GM18868 (cell line): ENCODE measurements around the gene TNIK.
"Not testable (repeated sequence)": the region's sequence is repeated elsewhere in the genome, so short reads cannot be mapped to it uniquely, and the experiment has no call there.

Source experiments
- ATAC-seq: cut with Tn5 transposase; IDR thresholded peaks from one replicate; pipeline ENCODE4 v1.9.1; 2021; ENCODE audit warnings: mild to moderate bottlenecking, moderate library complexity; ENCODE audit not compliant: unreplicated experiment

Gene TNIK

DNA sequence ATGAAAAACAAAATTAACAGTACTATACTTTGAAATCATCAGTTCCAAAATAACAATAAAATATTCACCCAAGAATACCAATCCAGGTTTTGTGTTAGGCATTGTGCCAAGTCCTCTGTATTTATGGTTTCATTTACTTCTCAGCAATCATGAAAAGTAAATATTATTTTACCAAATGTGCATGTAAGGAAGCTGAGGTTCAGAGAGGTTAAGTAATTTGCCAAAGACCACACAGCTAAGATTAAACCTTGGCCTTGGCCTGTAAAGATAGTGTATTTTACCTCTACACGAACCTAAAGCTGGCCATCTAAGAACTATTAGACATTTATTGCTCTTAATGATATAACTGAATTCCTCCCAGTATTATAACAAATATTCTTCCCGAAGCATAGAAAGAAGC is 309.3 kb downstream of the TNIK start:
- ATAC-seq, result no peak

DNA sequence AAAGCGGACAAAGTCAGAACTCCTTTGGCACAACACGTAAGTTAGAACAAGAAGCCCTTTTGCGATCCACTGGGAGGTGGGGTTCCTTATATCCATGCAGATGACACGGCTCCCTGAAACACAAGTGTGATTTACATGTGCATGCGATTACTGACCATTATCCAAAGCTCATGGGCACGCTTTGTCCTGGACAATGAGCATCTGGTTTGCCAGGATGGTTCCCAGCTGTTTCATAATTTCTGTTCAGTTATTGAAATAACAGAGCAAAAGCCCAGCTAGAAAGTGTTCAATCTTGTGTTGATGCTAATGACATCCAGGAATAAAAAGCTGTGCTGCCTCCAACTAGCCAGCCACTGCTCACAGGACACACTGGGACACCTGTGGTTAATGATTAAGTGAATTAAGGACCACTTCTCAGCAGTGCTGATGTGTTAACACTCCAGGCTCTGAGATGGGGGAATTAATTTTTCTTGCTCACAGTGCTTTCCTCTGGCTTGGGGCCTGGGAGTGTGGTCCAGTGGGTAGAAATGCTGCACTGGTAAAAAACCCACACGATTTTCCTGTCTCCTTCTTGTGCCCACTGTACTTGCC is 310.6 kb downstream of the TNIK start:
- no peak for ATAC-seq

DNA sequence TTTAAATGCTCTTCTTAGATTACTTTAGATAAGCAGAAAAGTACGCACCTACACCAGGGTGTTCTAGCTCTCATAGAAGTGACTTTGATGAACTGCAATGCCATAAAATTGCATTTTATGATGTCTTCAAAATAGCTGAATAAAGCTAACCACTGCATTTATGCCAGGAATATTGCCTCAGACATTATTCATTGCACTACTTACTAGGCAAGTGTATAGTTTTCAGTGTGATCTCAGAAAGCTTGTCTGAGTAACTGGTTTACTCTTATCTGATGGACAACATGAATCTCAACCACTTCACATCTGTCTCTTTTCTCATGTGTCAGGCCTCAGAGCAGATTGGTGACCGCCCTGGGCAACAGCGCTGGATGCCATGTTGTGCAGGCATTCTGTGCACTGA is 314.4 kb downstream of the TNIK start:
- no peak for ATAC-seq

DNA sequence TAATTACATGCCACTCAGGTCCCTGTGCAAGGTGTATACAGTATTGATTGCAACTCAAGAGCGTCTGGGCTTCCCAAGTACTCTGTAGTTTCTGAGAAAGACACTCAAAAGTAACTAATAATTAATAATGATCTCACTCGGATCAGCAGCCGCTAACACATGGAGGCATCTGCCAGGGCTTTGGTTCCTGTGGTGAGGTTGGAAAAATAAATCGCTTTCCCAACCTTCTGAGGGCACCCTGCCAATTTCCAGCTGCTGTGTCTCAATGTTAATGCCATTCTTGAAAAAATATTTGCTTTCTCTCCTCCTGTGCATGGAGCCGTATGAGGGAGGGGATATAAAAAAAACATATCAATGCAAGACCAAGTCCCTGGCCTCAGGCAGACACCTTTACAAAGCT is 317.2 kb downstream of the TNIK start:
- no peak for ATAC-seq

GRCh38 chr3:171140246-171140645 is 320.0 kb downstream of the TNIK start:
- ATAC-seq, result no peak

GRCh38 chr3:171138027-171138426 is 322.2 kb downstream of the TNIK start:
- no peak for ATAC-seq

DNA sequence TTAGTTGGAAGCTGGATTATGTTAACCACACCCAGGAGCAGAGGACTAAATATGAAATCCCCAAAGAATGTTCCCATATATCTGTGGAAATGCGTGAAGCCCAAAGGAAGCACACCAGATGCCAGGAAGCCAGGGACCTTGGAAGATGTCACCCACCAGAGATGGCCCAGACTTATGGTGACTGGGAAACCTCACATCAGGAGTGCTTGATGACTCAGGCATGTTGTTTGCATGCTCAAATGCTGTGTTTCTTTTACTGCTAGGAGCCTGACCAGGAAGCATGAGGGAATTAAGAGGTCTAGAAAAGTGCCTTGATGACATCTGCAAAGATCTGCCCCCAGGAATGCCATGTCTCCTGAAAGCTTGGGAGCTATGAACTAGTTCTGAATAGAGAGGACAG is 324.7 kb downstream of the TNIK start:
- no peak for ATAC-seq

DNA sequence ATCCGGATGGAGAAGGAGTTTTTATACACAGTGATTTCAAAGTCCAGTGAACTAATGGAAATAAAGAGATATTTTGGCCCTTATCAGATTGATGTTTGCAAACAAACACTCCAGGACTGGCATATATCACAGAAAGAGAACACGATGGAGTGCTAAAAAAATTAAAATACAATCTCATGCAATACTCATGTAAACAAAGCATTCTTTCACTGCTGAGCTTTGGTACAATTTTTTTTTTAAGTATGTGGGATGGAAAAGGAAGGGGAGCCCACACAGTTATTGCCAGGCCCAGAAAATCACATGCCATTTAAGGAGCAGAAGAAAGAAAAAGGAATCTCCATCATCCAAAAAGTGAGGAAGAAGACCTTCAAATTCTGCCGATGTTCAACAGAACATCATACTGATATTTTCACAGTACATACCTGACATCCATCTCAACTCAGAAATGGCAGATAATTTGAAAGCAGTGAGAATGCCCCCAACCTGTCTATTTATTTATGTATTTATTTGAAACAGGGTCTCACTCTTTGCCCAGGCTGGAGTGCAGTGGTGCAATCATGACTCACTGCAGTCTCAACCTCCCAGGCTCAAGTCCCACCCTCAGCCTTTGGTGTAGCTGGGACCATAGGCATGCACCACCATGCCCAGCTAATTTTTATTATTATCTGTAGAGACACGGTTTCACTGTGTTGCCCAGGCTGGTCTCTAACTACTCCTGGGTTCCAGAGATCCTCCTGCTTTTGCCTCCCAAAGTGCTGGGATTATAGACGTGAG is 326.2 kb downstream of the TNIK start:
- ATAC-seq, result no peak

- ATAC-seq, result no peak
Measured at GRCh38 chr3:171133337-171133736, 326.9 kb downstream of the TNIK start.

DNA sequence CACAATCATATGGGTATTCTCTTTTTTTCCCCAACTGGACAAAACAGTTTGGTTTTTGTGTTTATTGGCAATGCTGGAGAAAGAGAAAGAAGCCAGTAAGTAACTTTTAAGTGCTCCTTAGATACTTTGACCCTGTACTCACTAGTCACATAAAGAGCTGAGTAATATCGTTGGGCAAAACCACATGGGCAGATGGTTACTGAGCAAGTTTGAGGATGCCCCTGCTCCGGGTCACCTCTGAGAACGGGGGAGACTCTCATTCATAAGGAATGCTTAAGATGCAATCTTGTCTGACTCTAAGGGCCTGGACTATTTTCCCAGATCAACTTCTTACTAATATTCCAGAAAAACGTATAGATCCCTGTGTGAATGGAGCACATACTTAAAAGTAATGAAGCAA is 327.3 kb downstream of the TNIK start:
- ATAC-seq, result no peak

- no peak for ATAC-seq
Measured at GRCh38 chr3:171129827-171130226, 330.4 kb downstream of the TNIK start.

DNA sequence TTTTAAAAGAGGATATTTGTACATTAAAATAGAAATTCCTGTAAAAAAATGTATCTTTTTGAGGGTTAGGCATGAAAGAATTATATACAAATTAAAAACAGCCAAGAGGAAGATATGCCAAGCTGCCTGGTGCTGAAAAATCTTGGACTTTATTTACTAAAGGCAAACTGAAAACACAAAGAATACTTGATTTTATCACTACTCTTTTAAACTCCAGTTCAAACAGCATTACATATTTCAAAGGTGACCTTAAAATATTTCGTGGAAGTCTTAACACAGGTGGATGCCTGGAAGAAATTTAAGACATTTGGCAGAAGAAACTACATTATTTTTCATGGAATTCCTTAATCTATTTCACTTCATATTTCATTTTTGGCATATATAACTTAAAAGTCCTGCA is 332.6 kb downstream of the TNIK start:
- ATAC-seq, result no peak

DNA sequence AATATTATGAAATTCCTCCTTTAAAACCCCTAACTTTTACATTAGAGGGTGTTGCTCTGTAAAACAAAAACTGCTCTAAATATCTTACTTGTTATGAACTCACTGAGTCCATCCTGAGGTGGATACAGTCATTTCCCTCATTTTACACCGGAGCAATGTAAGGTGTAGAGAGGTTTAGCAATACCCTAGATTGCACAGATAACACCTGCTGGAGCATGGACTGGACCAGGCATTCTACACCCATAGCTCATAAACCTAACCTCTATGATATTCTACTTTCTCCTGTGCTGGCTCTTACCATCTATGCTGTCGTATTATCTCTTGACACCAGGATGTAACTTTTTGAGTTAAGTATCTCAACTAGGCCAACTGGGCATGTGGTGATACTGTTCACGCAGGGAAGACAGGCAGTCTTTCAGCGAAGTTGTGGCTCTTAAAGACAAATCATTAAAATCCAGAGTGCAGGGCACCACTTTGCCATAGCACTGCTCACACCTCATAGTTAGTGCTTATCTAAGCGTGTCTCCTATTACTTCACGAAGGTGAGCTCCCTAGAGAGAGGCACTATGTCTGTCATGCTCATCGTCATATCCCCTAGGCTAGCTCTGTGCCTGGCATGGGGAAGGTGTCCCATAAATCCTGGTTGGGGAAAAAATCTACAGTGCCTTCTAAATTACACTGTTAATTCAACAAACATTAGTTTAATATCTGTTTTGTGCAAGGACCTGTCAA is 333.6 kb downstream of the TNIK start:
- ATAC-seq, result no peak

- no peak for ATAC-seq
Measured at GRCh38 chr3:171125010-171125409, 335.2 kb downstream of the TNIK start.

DNA sequence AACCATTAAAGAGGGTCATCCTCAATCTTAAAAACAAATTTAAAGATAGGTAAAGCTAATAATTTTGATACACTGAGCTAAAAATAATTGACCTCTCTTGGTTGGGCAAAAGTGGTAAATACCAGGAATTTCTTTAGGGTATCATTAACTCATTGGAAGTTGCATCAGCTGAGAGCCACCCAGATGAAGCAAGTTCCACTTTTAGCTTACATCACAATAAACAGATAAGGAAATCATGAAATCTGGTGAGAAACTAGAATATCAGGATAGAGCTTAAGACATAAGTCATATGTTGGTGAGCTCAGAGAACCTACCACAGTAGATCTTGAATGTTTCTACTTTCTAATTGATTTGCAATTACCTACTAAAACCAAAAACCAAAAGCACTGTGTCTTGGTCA is 336.3 kb downstream of the TNIK start:
- no peak for ATAC-seq

- no peak for ATAC-seq
Measured at GRCh38 chr3:171122861-171123260, 337.3 kb downstream of the TNIK start.

- ATAC-seq, result no peak
Measured at GRCh38 chr3:171122240-171122639, 338.0 kb downstream of the TNIK start.

GRCh38 chr3:171121801-171122200 is 338.4 kb downstream of the TNIK start:
- no peak for ATAC-seq

GRCh38 chr3:171119402-171119801 is 340.8 kb downstream of the TNIK start:
- ATAC-seq, result not testable (repeated sequence)

DNA sequence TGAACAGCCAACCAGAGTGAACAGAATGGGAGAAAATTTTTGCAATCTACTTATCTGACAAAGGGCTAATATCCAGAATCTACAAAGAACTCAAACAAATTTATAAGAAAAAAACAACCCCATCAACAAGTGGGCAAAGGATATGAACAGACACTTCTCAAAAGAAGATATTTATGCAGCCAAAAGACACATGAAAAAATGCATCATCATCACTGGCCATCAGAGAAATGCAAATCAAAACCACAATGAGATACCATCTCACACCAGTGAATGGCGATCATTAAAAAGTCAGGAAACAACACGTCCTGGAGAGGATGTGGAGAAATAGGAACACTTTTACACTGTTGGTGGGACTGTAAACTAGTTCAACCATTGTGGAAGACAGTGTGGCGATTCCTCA is 341.2 kb downstream of the TNIK start:
- not testable (repeated sequence) for ATAC-seq

DNA sequence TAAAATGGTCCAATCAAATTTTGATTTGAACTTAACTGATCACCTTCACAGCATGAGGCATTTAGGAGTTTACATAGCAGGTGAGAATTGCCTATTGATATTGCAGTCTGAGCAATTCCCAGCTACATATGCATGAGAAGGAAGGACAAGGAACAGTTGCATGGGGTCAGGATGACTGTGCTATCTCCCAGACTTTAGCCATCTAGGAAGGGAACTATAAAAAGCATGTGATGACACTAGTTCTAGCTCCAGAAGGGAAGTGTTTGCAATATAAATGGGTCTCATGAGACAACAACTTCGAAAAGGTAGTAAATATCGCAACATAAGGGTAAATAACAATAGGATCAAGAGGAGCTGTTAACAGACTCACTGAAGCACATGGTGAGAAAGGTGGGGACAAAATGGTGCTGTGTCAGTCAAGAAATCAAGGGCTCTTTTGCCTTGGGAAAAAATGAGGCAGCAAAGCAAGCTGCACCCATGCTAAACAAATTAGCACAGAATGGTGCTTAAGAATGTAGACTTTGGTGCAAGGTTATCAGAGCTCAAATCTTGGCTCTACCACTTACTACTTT is 343.3 kb downstream of the TNIK start:
- no peak for ATAC-seq

- no peak for ATAC-seq
Measured at GRCh38 chr3:171116365-171116764, 343.8 kb downstream of the TNIK start.
